GM12878 (cell line): ENCODE measurements around the gene SRPK2. TPM values are rescaled to one million over a fixed set of nuclear protein-coding genes. Genes with fewer than 3 reads are reported as not detected.

Experiments used
- ATAC-seq: fragments of 200-7000 bp; cut with Tn5 transposase; 3 replicates; pipeline ENCODE4 v1.9.1; 2020; ENCODE audit warnings: mild to moderate bottlenecking, moderate library complexity
- BruUV-seq: library from RNA; stranded (reverse); fragments of 400-500 nt; replicated peaks from 2 replicates; lab custom pipeline; 2021; lab: Mats Ljungman, UMichigan
- CTCF ChIA-PET: fragments of 300-600 bp; sonication (Branson Sonifier 250); formaldehyde crosslinking; extraction: SDS; loops from one replicate; lab custom pipeline; 2021; ENCODE audit warnings: inconsistent platforms; lab: Yijun Ruan, JAX
- POLR2A ChIA-PET: fragments of 350-600 bp; formaldehyde crosslinking; extraction: SDS; loops from one replicate; lab custom pipeline; 2021; ENCODE audit warnings: inconsistent platforms; lab: Charles Lee
- RAD21 ChIA-PET: fragments of 300-600 bp; sonication (Branson Sonifier 250); formaldehyde crosslinking; loops from one replicate; lab custom pipeline; 2023; ENCODE audit warnings: antibody characterized with exemption; ENCODE audit not compliant: unreplicated experiment; lab: Charles Lee
- SMC1A ChIA-PET: fragments of 300-600 bp; sonication (Branson Sonifier 250); formaldehyde crosslinking; loops from one replicate; lab custom pipeline; 2023; ENCODE audit not compliant: unreplicated experiment, uncharacterized antibody; lab: Charles Lee
- DNase-seq: peaks from one replicate; pipeline ENCODE4 v3.0.0-alpha.2; 2011; ENCODE audit warnings: low read depth, low spot score
- FAIRE-seq: peaks from 3 replicates; lab custom pipeline; 2011; peaks lifted over from hg19 to GRCh38; lab: Jason Lieb, UNC
- H2AFZ ChIP-seq: 2 replicates; pipeline ENCODE4 v1.6.0; 2011; ENCODE audit warnings: low read depth, low read length, control low read depth; ENCODE audit not compliant: control insufficient read depth
- H3K27ac ChIP-seq: 2 replicates; pipeline ENCODE4 v1.5.1; 2011; ENCODE audit warnings: control low read depth; ENCODE audit not compliant: control insufficient read depth, insufficient read depth
- H3K27me3 ChIP-seq, 2 experiments: replicated peaks in 1 of 2; 2 replicates each; pipeline versions ENCODE4 v1.6.0 to v1.6.1; 2011; ENCODE audit warnings: low read length in 1 of 2; ENCODE audit not compliant: control insufficient read depth in 2 of 2, insufficient read depth in 2 of 2
- H3K36me3 ChIP-seq, 2 experiments: 2 replicates each; pipeline ENCODE4 v1.5.1; 2011; ENCODE audit warnings: low read length in 1 of 2; ENCODE audit not compliant: control insufficient read depth in 2 of 2, insufficient read depth in 2 of 2
- H3K4me1 ChIP-seq: 2 replicates; pipeline ENCODE4 v1.6.1; 2011; ENCODE audit warnings: mild to moderate bottlenecking, low read length, moderate library complexity, mixed read lengths; ENCODE audit not compliant: control insufficient read depth, insufficient read depth
- H3K4me2 ChIP-seq: 2 replicates; pipeline ENCODE4 v1.6.0; 2011; ENCODE audit warnings: control low read depth; ENCODE audit not compliant: control insufficient read depth, insufficient read depth
- H3K4me3 ChIP-seq: fragments of 200-600 bp; sonication (generic); 2 replicates; pipeline ENCODE4 v1.5.1; 2016
- H3K79me2 ChIP-seq: 2 replicates; pipeline ENCODE4 v1.6.0; 2011; ENCODE audit warnings: low read length; ENCODE audit not compliant: control insufficient read depth, insufficient read depth
- H3K9ac ChIP-seq: 2 replicates; pipeline ENCODE4 v1.8.0; 2011; ENCODE audit warnings: low read length, control low read depth, mixed read lengths; ENCODE audit not compliant: control insufficient read depth, insufficient read depth
- H3K9me3 ChIP-seq: replicated peaks from 3 replicates; pipeline ENCODE4 v1.5.1; 2011; ENCODE audit warnings: mild to moderate bottlenecking, low read length; ENCODE audit not compliant: control insufficient read depth, insufficient read depth
- H4K20me1 ChIP-seq: 2 replicates; pipeline ENCODE4 v1.6.0; 2011; ENCODE audit not compliant: control insufficient read depth, insufficient read depth
- ATF7 ChIP-seq: fragments of 450-650 bp; IDR thresholded peaks from 2 replicates; pipeline ENCODE4 v1.6.1; 2016; ENCODE audit warnings: low read depth, mild to moderate bottlenecking
- EZH2 ChIP-seq: IDR thresholded peaks from 2 replicates; pipeline ENCODE4 v1.6.1; 2012; ENCODE audit warnings: low read depth, mild to moderate bottlenecking, control low read depth, inconsistent platforms, low read length, borderline replicate concordance; ENCODE audit not compliant: control insufficient read depth
- HDGF ChIP-seq: fragments of 450-650 bp; IDR thresholded peaks from 2 replicates; pipeline ENCODE4 v1.6.1; 2016; ENCODE audit warnings: antibody characterized with exemption
- IRF4 ChIP-seq: IDR thresholded peaks from 2 replicates; pipeline ENCODE4 v1.6.1; 2011; ENCODE audit warnings: low read depth, low read length
- KAT2A ChIP-seq: conservative IDR thresholded peaks from 2 replicates; pipeline ENCODE4 v1.6.1; 2011; ENCODE audit warnings: low read depth, low read length; ENCODE audit not compliant: control insufficient read depth
- SREBF1 ChIP-seq: IDR thresholded peaks from 2 replicates; pipeline ENCODE4 v1.6.1; 2012; ENCODE audit warnings: mild to moderate bottlenecking, low read length
- WGBS: methylation state at CpG from one replicate; pipeline ENCODE4 v1.1.6; 2016; ENCODE audit warnings: low lambda C conversion rate; ENCODE audit not compliant: insufficient replicate concordance, insufficient coverage; ENCODE audit errors: missing lambda C conversion rate; 5-methylcytosine and 5-hydroxymethylcytosine counted together
- in situ Hi-C: fragments of 300-500 bp; cut with MboI; formaldehyde crosslinking; loops from 9 replicates; pipeline ENCODE4 v1.14.3; 2018; ENCODE audit warnings: mixed read lengths
- intact Hi-C: fragments of 100-400 bp; cut with micrococcal nuclease; formaldehyde crosslinking; loops from one replicate; pipeline ENCODE4 v1.14.2; 2022; ENCODE audit not compliant: unreplicated experiment
- polyA plus RNA-seq, 11 experiments: library from polyadenylated mRNA; depleted of rRNA in 4 of 11; unstranded in 6 of 11; stranded (reverse) in 5 of 11; fragments of >200 nt; fragmentation: Nextera tagmentation in 4 of 11; fragmentation: Illumina TruSeq in 1 of 11; extraction: Ambion mirVana in 4 of 11; extraction: Trizol in 1 of 11; gene quantifications; 1 replicate in 1 of 11; 2 replicates in 10 of 11; pipeline versions ENCODE4 v1.2.1 to v1.2.3, GENCODE V29; 2011 to 2016; ENCODE audit warnings: inconsistent platforms in 2 of 11, missing spikeins in 2 of 11, low read depth in 1 of 11
- total RNA-seq, 4 experiments: library from RNA; depleted of rRNA in 3 of 4; stranded (reverse); fragments of >200 nt in 3 of 4; fragmentation: Illumina TruSeq in 1 of 4; extraction: Trizol in 1 of 4; gene quantifications; 2 replicates each; pipeline versions ENCODE4 v1.2.1 to v1.2.3, GENCODE V29; 2013 to 2021
- TF ChIP-seq, protein P1 (sequence below): fragments of 450-650 bp; formaldehyde crosslinking; IDR thresholded peaks from 2 replicates; pipeline ENCODE4 v1.4.0; 2020; ENCODE audit warnings: mild to moderate bottlenecking, moderate library complexity

Gene SRPK2
- total and polyA plus RNA-seq, 10 of the 15 experiments (the other 5 are each of a cell fraction or from before 2014, with no cell fraction given), result 13.2 to 32.8 (median 24.5) TPM

DNA sequence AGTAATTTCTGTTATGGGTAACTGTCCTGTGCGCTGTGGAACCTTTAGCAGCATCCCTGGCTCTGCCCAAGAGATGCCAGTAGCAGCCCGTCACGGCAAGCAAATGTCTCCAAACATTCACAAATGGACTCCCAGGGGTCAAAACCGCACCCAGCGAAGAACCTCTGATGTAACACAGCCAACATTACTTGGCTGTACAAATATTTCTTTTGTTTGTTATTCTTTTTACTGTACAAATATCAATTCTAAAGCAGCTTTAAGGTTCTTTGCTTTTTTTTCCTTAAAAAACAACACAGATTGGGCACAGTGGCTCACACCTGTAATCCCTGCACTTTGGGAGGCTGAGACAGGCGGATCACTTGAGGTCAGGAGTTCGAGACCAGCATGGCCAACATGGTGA lies 192.2 kb downstream of the SRPK2 start (continued):
- TF ChIP-seq, protein P1, sequence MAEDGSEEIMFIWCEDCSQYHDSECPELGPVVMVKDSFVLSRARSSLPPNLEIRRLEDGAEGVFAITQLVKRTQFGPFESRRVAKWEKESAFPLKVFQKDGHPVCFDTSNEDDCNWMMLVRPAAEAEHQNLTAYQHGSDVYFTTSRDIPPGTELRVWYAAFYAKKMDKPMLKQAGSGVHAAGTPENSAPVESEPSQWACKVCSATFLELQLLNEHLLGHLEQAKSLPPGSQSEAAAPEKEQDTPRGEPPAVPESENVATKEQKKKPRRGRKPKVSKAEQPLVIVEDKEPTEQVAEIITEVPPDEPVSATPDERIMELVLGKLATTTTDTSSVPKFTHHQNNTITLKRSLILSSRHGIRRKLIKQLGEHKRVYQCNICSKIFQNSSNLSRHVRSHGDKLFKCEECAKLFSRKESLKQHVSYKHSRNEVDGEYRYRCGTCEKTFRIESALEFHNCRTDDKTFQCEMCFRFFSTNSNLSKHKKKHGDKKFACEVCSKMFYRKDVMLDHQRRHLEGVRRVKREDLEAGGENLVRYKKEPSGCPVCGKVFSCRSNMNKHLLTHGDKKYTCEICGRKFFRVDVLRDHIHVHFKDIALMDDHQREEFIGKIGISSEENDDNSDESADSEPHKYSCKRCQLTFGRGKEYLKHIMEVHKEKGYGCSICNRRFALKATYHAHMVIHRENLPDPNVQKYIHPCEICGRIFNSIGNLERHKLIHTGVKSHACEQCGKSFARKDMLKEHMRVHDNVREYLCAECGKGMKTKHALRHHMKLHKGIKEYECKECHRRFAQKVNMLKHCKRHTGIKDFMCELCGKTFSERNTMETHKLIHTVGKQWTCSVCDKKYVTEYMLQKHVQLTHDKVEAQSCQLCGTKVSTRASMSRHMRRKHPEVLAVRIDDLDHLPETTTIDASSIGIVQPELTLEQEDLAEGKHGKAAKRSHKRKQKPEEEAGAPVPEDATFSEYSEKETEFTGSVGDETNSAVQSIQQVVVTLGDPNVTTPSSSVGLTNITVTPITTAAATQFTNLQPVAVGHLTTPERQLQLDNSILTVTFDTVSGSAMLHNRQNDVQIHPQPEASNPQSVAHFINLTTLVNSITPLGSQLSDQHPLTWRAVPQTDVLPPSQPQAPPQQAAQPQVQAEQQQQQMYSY (CRISPR knock-in tag), result no peak
- no peak for TF ChIP-seq ATF7
- TF ChIP-seq KAT2A, result no peak
- no peak for TF ChIP-seq HDGF
- TF ChIP-seq, all 136 proteins: peak for 0

DNA sequence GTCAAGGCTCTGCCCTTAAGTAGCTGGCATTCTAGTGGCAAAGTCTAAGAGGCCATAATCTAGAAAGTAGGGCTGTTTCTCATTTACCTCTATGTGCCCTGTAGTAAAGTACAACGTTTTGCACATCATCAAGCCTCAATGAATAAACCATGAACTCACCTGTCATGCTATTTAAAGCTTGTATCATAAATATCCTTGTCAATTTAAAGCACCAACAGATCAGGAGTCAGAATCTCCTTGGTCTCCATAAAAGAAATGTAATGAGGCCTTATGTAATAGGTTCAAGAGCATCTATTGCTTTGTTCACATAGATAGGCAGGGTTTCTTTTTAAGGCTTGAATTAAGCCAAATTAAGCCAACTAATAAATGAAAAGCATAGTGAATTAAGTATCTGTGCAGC lies 192.8 kb downstream of the SRPK2 start:
- CTCF ChIA-PET, result interaction anchor here (0.6 kb wide), 1 partner anchor 30 kb away, joined by 4 read pairs; no protein-coding TSS in a partner anchor

More for the DNA sequence above, 192.8 kb downstream of the SRPK2 start:
- in situ Hi-C loops, result no loop called here
- no peaks in the 10 kb centered on the region for H4K20me1 ChIP-seq
- peak; percentile 27; the same call in 2 of the 3 replicates for ATAC-seq
- H3K27ac ChIP-seq, result no peak overlapping the region; the same call in 1 of the 2 replicates
- H2AFZ ChIP-seq, result no peak overlapping the region
- TF ChIP-seq SREBF1, result no peak
- TF ChIP-seq EZH2, result no peak
- TF ChIP-seq IRF4, result no peak
- no peak for TF ChIP-seq ATF7
- peaks cover 0 to 4% of the 10 kb centered on the region in 2 experiments; a peak in 1 of 4 replicates for H3K36me3 ChIP-seq
- 5% methylated on average over 1 of the region's 1 CpG for WGBS
- ChIA-PET SMC1A (interaction anchor here (0.6 to 1.2 kb wide), 5 partner anchors 8 to 31 kb away, joined by 3 to 12 read pairs (median 3); no protein-coding TSS in a partner anchor), POLR2A (no interaction called here), RAD21 (no interaction called here)
- no peak for DNase-seq
- intact Hi-C loops, result no loop called here
- no peak overlapping the region for H3K4me3 ChIP-seq
- H3K4me2 ChIP-seq, result no peak overlapping the region
- no peak overlapping the region for H3K9ac ChIP-seq
- no peaks in the 10 kb centered on the region; the same call in 2 of the 3 replicates for H3K9me3 ChIP-seq
- H3K79me2 ChIP-seq, result no peaks in the 10 kb centered on the region
- no TSS peak for BruUV-seq
- H3K4me1 ChIP-seq, result peaks cover 9% of the 10 kb centered on the region; the same call in 1 of the 2 replicates
- H3K27me3 ChIP-seq, result no peaks in the 10 kb centered on the region
- no peak for FAIRE-seq
